ENCODE data around the gene DAPK1.

DAPK1 gene

GRCh38 chr9:87497604-87498045 is at the start of gene DAPK1:
Gene DAPK1, plus strand, starts transcription at chr9:87497867. Its CDS starts 1,211 bp downstream, at chr9:87499078.
- no peak for DNase-seq

GRCh38 chr9:87451149-87451548 is 46.5 kb upstream of the DAPK1 start:
- DNase-seq, result no peak

- DNase-seq, result no peak
These were observed 42.3 kb upstream of the DAPK1 start for GRCh38 chr9:87455407-87455806.

GRCh38 chr9:87461256-87461655 is 36.4 kb upstream of the DAPK1 start:
- DNase-seq, result no peak

- DNase-seq, result no peak
These were observed 33.3 kb upstream of the DAPK1 start for GRCh38 chr9:87464110-87464991.

- no peak for DNase-seq
These were observed 32.7 kb upstream of the DAPK1 start for GRCh38 chr9:87464992-87465378.

- DNase-seq, result no peak
These were observed 31.9 kb upstream of the DAPK1 start for GRCh38 chr9:87465816-87466215.

GRCh38 chr9:87467187-87467586 is 30.5 kb upstream of the DAPK1 start:
- no peak for DNase-seq

- DNase-seq, result no peak
These were observed 27.7 kb upstream of the DAPK1 start for GRCh38 chr9:87469793-87470465.

GRCh38 chr9:87471746-87472145 is 25.9 kb upstream of the DAPK1 start:
- DNase-seq, result no peak

GRCh38 chr9:87475463-87475862 is 22.2 kb upstream of the DAPK1 start:
- no peak for DNase-seq

GRCh38 chr9:87478226-87478992 is 19.3 kb upstream of the DAPK1 start:
- no peak for DNase-seq

- no peak for DNase-seq
These were observed 17.9 kb upstream of the DAPK1 start for GRCh38 chr9:87479801-87480201.

GRCh38 chr9:87481890-87482855 is 15.5 kb upstream of the DAPK1 start:
- DNase-seq, result no peak

GRCh38 chr9:87490225-87490624 is 7.4 kb upstream of the DAPK1 start:
- DNase-seq, result no peak

- DNase-seq, result no peak
These were observed 6.8 kb upstream of the DAPK1 start for GRCh38 chr9:87490907-87491306.

- no peak for DNase-seq
These were observed 6.1 kb upstream of the DAPK1 start for GRCh38 chr9:87491523-87491922.

GRCh38 chr9:87492642-87493041 is 5.0 kb upstream of the DAPK1 start:
- no peak for DNase-seq

- DNase-seq, result no peak
These were observed 2.6 kb upstream of the DAPK1 start for GRCh38 chr9:87494970-87495471.

- no peak for DNase-seq
These were observed 525 bp upstream of the DAPK1 start for GRCh38 chr9:87497080-87497603.

- DNase-seq, result no peak
These were observed 561 bp downstream of the DAPK1 start for GRCh38 chr9:87498046-87498810.
